HG03575 (cell line): ENCODE measurements around the gene POU4F1.

Experiments used
- ATAC-seq: cut with Tn5 transposase; IDR thresholded peaks from one replicate; pipeline ENCODE4 v1.9.1; 2021; ENCODE audit not compliant: unreplicated experiment, insufficient number of reproducible peaks, low FRiP score; ENCODE audit errors: extremely low read depth

POU4F1 gene

GRCh38 chr13:78607409-78608251, 4.3 kb upstream of the POU4F1 start:
- ATAC-seq: no peak

GRCh38 chr13:78606471-78607408, 3.4 kb upstream of the POU4F1 start:
- no peak for ATAC-seq

GRCh38 chr13:78604782-78605611, 1.6 kb upstream of the POU4F1 start:
- no peak for ATAC-seq

- ATAC-seq: no peak
These were observed 652 bp downstream of the POU4F1 start for GRCh38 chr13:78602561-78603239.

- ATAC-seq: no peak
These were observed 1.3 kb downstream of the POU4F1 start for GRCh38 chr13:78601874-78602560.

GRCh38 chr13:78601124-78601873, 2.1 kb downstream of the POU4F1 start:
- ATAC-seq: no peak

- no peak for ATAC-seq
These were observed 3.0 kb downstream of the POU4F1 start for GRCh38 chr13:78600280-78600883.

- ATAC-seq: no peak
These were observed 3.6 kb downstream of the POU4F1 start for GRCh38 chr13:78599645-78600279.

- ATAC-seq: no peak
These were observed 4.2 kb downstream of the POU4F1 start for GRCh38 chr13:78598966-78599644.

GRCh38 chr13:78598116-78598781, 5.1 kb downstream of the POU4F1 start:
- ATAC-seq: no peak

- no peak for ATAC-seq
These were observed 5.8 kb downstream of the POU4F1 start for GRCh38 chr13:78597602-78597932.

GRCh38 chr13:78596736-78597601, 6.4 kb downstream of the POU4F1 start:
- ATAC-seq: no peak

GRCh38 chr13:78596399-78596735, 7.0 kb downstream of the POU4F1 start:
- ATAC-seq: no peak

GRCh38 chr13:78595495-78596398, 7.6 kb downstream of the POU4F1 start:
- ATAC-seq: no peak
